NB4 (cell line): Measurements from ENCODE around the gene NCL.

Experiments
- DNase-seq: peaks from one replicate; pipeline ENCODE4 v3.0.0; 2010; ENCODE audit warnings: low read depth
- H3K4me3 ChIP-seq: one replicate; pipeline ENCODE4 v1.5.1; 2011; ENCODE audit warnings: mild to moderate bottlenecking, low read depth, low read length, moderate library complexity
- CTCF ChIP-seq: IDR thresholded peaks from one replicate; pipeline ENCODE4 v1.5.1; 2012; ENCODE audit warnings: low read depth, low read length
- MAX ChIP-seq: IDR thresholded peaks from 2 replicates; pipeline ENCODE4 v1.6.1; 2011; ENCODE audit warnings: low read depth, low read length
- MYC ChIP-seq: IDR thresholded peaks from 2 replicates; pipeline ENCODE4 v1.6.1; 2011; ENCODE audit warnings: low read depth, low read length
- POLR2A ChIP-seq: IDR thresholded peaks from 2 replicates; pipeline ENCODE4 v1.6.1; 2011; ENCODE audit warnings: mild to moderate bottlenecking; ENCODE audit not compliant: insufficient read length; ENCODE audit errors: extremely low read depth

The NCL gene

GRCh38 chr2:231456295-231457004, 7.8 kb downstream of the NCL start:
- no peak for DNase-seq
- TF ChIP-seq MAX (no peak), CTCF (no peak), POLR2A (no peak), MYC (no peak)
- no peak overlapping the region for H3K4me3 ChIP-seq

GRCh38 chr2:231455890-231456289, 8.4 kb downstream of the NCL start:
- no peak for DNase-seq
- TF ChIP-seq POLR2A, result no peak
- TF ChIP-seq MYC, result no peak
- no peak for TF ChIP-seq MAX
- TF ChIP-seq CTCF, result no peak
- H3K4me3 ChIP-seq, result no peak overlapping the region

GRCh38 chr2:231455222-231455621, 9.1 kb downstream of the NCL start:
- no peak overlapping the region for H3K4me3 ChIP-seq
- DNase-seq, result peak; percentile 43
- TF ChIP-seq CTCF (no peak), MYC (no peak), MAX (no peak), POLR2A (no peak)

- DNase-seq, result no peak
- H3K4me3 ChIP-seq, result no peak overlapping the region
Measured at GRCh38 chr2:231454361-231454791, 9.9 kb downstream of the NCL start.

GRCh38 chr2:231452799-231453508, 11.3 kb downstream of the NCL start:
- H3K4me3 ChIP-seq, result no peak overlapping the region
- TF ChIP-seq POLR2A (peak; percentile 28), CTCF (no peak), MAX (no peak), MYC (peak; percentile 32; the same call in 1 of the 2 replicates)
- DNase-seq, result peak; percentile 67

More at GRCh38 chr2:231454361-231454791, 9.9 kb downstream of the NCL start:
- TF ChIP-seq POLR2A (peak; percentile 10), CTCF (no peak)
